Measurements from ENCODE around the gene KRTAP2-3. TPM values are rescaled to one million over a fixed set of nuclear protein-coding genes. Genes with fewer than 3 reads are reported as not detected.

KRTAP2-3 gene
- total and polyA plus RNA-seq, 10 of the 15 experiments (the other 5 are each of a cell fraction or from before 2014, with no cell fraction given) = not detected

- H3K9me3 ChIP-seq (replicated peaks; ENCODE audit: control insufficient read depth, insufficient read depth, low read length) = no peaks in the 10 kb centered on the region
- BruUV-seq (replicated peaks) = no TSS peak
- DNase-seq (ENCODE audit: low read depth, low spot score) (no peak), ATAC-seq (no peak), FAIRE-seq (no peak)
- intact Hi-C loops (cut with micrococcal nuclease; ENCODE audit: unreplicated experiment) = no loop called here
- no peak overlapping the region for H2AFZ ChIP-seq (ENCODE audit: control insufficient read depth, low read depth, low read length)
- no peak overlapping the region for H3K27ac ChIP-seq (ENCODE audit: control insufficient read depth, insufficient read depth)
- in situ Hi-C loops (cut with MboI) = no loop called here
- no peaks in the 10 kb centered on the region for H3K36me3 ChIP-seq (ENCODE audit: control insufficient read depth in 2 of 2, insufficient read depth in 2 of 2, low read length in 1 of 2)
- no peaks in the 10 kb centered on the region for H4K20me1 ChIP-seq (ENCODE audit: control insufficient read depth, insufficient read depth)
- CTCF ChIA-PET = no interaction called here
- RAD21 ChIA-PET (ENCODE audit: unreplicated experiment) = no interaction called here
- no peaks in the 10 kb centered on the region for H3K79me2 ChIP-seq (ENCODE audit: control insufficient read depth, insufficient read depth, low read length)
- H3K9ac ChIP-seq (ENCODE audit: control insufficient read depth, insufficient read depth, low read length) = no peak overlapping the region
- H3K27me3 ChIP-seq (replicated peaks in 1 of 2; ENCODE audit: control insufficient read depth in 2 of 2, insufficient read depth in 2 of 2, low read length in 1 of 2) = no peaks in the 10 kb centered on the region; a peak in 1 of 4 replicates
- no peak overlapping the region for H3K4me2 ChIP-seq (ENCODE audit: control insufficient read depth, insufficient read depth)
- POLR2A ChIA-PET = no interaction called here
- no peak overlapping the region for H3K4me3 ChIP-seq
- 43% methylated on average over 5 of the region's 5 CpGs for WGBS (ENCODE audit: insufficient coverage, insufficient replicate concordance, low lambda C conversion rate, missing lambda C conversion rate)
- SMC1A ChIA-PET (ENCODE audit: uncharacterized antibody, unreplicated experiment) = no interaction called here
- H3K4me1 ChIP-seq (ENCODE audit: control insufficient read depth, insufficient read depth, low read length) = no peaks in the 10 kb centered on the region
- no peak for TF ChIP-seq LARP7 (IDR thresholded peaks at IDR 0.05)
- TF ChIP-seq CHD1 (IDR thresholded peaks at IDR 0.05; ENCODE audit: low read depth, low read length) = no peak
- TF ChIP-seq CEBPB (IDR thresholded peaks at IDR 0.05; ENCODE audit: borderline replicate concordance in 1 of 2, low read depth in 2 of 2, low read length in 2 of 2) = no peak
- no peak for TF ChIP-seq ZBTB4 (CRISPR knock-in tag; IDR thresholded peaks at IDR 0.05)
- no peak for TF ChIP-seq NBN (IDR thresholded peaks at IDR 0.05)
- no peak for TF ChIP-seq RCOR1 (conservative IDR thresholded peaks at IDR 0.05; ENCODE audit: low read depth, low read length)
- TF ChIP-seq PRDM15 (CRISPR knock-in tag; IDR thresholded peaks at IDR 0.05) = no peak
- no peak for TF ChIP-seq SREBF1 (IDR thresholded peaks at IDR 0.05; ENCODE audit: low read length)
- TF ChIP-seq EGR1 (IDR thresholded peaks at IDR 0.05; ENCODE audit: borderline replicate concordance in 1 of 2, low read depth in 2 of 2, low read length in 2 of 2) = no peak
- no peak for TF ChIP-seq RFX5 (IDR thresholded peaks at IDR 0.05; ENCODE audit: low read depth, low read length)
- no peak for TF ChIP-seq IRF3 (IDR thresholded peaks at IDR 0.05)
- TF ChIP-seq MTA3 (IDR thresholded peaks at IDR 0.05; ENCODE audit: borderline replicate concordance, low read length) = no peak
- no peak for TF ChIP-seq SKIL (IDR thresholded peaks at IDR 0.05; ENCODE audit: low read depth, poor library complexity, severe bottlenecking)
These were observed 11.9 kb upstream of the KRTAP2-3 start for GRCh38 chr17:41071606-41072360.

Data from GM12878 (cell line).